HG03139 (cell line): ENCODE results near the gene LRRC4.

Experiments used
- ATAC-seq: cut with Tn5 transposase; IDR thresholded peaks from one replicate; pipeline ENCODE4 v1.9.1; 2021; ENCODE audit not compliant: unreplicated experiment

Gene LRRC4

DNA sequence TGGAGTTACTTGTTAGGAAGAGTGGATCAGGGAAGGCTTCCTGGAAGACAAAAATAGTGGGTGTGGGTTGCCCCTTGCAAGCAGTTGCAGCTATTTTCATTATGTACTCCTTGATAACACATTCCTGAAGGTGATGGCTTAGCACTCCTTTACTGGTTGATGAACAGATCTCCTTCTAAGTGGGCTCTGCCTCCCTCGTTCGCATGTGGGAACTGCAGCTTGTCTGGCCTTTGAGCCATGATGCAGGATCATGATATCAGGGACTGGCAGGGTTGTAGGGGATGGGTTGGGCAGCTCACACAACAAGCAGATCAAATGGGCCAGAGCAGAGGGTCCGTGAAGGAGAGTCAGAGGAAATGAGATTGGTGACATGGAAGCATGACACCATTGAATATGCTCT lies 28.8 kb upstream of the LRRC4 start:
- no peak for ATAC-seq

DNA sequence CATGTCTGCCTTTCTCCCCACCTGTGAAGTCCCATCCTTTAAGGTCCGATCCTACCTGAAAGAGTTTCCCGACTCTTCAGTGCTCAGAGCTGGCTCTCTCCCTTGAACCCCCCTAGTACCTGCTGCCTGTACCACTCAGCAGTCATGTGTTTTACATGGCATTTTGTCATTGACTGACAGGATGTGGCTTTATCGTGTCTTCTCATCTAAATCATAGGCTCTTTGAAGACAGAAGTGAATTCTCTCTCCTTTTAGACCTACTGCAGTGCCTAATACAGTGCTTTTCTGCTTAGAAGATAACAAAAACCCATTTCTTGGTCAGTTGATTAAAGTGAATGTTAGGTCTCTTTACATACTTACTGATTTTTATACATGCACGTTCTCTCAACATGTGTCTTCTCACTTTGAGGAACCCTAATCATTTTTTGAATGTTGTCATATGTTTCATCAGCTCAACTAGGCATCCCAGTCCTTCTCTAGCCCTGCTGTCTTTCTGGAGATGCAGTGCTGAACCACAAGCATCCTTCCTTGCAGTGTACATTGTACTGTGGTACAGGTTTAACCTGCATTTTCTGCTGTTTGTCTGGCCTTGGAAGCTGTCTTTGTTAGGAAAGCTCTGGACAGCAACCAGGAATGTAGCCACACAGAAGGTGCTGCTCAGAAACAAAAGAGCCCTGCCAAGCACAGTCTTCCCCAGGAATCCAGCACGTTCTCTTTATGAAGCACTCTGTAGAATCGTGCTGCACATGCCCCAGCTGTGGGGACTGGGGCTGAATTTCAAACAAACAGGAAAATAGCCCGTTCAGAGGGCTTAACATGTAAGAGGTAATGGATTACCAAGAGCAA lies 28.1 kb upstream of the LRRC4 start:
- no peak for ATAC-seq

DNA sequence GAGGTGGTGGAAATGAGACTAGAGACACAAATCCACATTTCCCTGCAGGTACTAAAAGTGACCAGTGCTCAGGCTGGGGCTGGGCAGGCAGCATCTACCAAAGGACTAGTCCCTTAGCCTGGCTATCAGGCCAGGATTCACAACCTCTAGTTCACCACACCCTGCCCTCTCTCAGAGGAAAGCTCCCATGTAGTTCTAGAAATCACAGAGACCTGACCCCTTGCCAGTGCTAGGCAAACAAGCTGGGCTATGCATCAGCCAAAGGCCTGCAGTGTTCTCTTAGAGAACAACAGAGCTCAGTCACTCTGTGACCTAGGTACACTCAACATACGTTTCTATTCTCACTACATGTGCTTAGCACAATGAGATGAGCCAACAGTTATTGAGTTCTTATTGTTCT lies 26.7 kb upstream of the LRRC4 start:
- ATAC-seq = no peak

DNA sequence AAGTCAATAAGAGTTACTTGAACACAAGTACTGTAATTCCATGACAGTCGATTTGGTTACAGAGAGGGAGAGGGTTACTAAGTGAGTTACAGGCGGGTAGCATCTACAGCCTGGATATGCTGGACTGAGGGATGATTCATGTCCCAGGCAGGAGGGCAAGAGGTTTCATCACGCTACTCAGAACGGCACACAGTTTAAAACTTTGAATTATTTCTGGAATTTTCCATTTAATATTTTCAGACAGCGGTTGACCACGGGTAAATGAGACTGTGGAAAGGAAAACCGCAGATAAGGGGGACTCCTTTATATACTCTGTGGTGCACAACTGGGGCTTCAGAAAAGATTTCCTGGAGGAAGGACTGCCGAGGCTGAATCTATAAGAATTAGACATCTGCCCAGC lies 25.7 kb upstream of the LRRC4 start:
- ATAC-seq = no peak

DNA sequence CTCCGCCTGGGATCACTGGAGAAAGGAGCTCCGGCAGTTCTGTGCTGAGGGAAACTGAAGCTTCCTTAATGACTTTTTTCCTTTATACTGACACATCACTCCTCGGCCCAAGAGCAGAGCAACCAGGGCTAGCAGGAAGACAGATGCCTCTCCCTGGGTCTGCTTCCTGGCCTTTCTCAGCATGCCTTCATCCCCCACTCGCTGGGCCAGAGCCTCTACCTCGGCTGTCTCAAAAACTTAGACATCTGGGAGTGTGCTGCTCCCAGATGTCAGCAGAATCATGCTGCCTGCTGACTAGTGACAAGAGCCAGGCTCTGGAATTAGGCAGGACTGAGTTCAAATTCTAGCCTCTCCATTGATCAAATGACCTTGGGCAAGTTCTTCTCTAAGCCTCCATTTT lies 24.4 kb upstream of the LRRC4 start:
- no peak for ATAC-seq

DNA sequence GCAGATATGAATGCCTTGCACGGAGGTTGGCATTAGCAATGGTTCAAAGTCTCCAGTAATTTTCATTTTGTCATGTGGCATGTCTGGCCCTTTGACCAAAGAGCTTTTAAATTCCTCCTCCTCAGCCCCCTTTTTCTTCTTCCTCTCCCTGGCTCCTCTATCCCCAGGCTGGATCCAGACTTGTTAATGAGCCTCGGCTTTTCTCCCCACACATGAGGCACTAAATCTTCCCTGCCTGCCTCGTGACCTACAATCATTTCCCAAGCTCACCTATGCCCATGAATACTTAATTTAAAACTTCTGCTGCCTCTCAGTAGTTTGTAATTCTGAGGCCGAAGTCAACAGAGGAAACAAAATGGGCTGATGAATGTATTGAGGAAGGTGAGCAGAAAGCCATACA lies 23.3 kb upstream of the LRRC4 start:
- ATAC-seq = no peak

DNA sequence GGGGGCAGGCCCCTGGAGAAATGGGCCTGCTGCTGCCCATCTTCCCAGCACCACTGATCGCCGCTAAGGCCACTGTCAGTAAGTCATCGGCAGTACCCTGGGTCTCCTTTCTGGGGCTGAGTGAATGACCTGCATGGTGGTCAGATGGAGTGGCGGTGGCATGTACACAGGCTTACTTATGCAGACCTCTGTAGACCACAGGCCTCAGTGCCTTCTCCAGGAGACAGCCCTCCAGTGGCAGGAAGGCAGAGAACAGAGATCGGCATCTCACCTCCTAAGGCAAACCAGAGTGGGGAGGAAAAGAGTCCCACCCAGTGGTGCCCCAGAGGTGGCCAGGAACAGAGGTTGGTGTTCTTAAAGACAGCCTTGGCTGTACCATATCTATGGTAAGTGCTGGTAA lies 22.8 kb upstream of the LRRC4 start:
- ATAC-seq = no peak

DNA sequence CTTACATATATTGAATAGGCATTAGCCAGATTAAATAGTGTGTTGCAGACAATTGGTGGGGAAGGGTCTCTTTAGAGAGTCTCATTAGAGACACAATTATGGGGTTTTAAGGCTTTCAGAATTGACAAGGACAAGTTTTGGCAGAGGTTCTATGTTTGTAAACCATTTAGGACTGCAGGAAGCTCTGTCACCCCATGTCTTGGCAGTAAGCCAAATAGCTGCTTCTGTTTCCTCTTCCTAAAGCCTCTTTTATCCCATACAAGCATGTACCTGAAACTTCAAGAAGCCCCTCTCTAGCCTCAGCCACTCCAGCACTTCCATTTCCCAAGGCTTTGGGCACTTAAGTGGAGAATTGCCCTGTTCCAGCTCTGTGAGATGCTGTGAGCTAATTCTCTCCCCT lies 21.8 kb upstream of the LRRC4 start:
- ATAC-seq = no peak

DNA sequence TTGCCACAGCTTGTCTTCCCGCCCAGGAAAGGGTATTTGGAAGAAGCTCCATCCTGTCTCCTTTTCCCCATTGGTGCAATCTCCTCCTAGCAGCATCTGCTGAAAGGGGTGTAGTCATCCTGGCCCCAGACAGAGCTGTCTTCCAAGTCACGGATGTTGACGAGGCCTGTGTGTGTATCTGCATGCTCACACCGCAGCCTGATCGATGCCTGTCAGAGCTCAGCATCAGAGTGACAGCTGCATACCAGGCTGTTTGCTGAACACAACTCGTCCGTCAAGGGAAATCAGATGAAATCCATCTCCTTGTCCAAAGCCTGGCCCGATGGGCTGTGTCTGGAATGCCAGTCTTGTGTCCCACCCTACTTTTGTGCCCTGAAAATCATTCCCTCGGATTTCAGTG lies 21.2 kb upstream of the LRRC4 start:
- ATAC-seq = no peak

DNA sequence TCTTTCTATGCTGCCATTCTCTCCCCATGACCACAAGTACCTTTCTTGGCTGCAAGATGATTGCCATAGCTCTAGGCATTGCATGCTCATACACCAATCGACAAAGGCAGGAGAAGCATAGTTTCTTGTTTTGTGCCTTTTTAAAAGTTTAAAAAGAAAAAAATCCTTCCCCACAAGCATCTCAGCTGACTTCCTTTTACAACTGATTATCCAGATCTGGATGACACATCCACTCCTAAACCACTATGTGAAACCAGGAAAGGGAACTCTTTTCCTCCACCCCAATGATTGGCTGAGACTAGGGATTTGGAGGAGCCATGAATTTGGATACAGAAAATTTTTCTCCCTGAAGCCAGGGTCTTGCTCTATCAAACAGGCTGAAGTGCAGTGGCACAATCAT lies 14.5 kb upstream of the LRRC4 start:
- ATAC-seq = no peak

DNA sequence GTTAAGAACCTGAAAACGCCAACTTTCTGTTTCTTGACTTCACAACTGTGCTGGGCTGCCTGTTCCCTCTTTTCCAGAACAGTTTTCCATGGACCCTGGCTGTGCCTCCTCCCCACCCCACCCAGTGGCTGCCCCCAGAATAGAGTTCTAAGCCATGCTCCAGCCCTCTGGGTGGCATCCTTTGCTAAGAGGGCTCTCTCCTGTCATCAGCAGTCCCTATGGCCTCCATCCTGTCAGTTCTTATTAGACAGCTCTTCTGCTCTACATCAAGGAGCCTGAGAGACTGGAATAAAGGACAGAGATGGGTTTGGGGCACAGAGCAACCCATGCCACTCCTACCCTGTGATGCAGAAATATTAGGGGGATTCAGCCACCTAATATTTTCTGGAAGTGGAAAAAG lies 13.9 kb upstream of the LRRC4 start:
- ATAC-seq = no peak

DNA sequence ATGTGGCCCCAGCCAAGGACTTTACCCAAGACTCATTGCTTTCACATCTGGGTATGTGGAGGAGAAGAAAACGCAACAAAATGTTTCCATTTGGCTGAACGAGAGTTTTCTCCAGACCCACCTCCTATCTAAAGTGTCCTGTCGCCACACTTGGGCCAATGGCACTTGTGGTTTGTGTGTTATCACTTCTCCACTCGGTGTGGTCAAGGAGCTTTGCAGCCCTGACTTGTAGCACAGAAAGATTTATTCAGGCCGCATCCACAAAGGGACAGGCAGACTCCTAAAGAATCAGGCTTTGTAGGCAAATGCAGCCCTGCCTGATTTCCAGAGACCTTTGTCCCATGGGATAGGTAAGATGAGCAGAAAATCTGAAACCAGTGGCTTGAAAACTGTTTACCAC lies 12.8 kb upstream of the LRRC4 start:
- no peak for ATAC-seq

DNA sequence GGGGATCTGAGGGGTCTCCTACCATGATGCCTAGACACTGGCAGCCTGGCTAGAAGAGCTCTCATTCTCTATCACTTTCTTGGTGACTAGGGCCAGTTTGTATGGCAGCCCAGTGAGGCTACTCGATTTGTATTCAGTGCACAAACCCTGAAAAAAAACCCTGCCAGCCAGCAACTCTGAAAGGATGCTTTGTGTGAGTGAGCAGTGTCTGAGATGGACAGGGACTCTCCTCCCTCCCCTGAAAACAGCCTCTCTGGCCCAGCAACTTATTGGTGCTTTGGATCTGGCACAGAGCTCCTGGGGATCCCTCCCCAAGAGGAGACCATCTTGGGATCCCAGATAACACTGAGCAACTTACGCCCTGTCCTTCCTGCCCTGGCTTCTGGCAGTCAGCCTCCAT lies 10.8 kb upstream of the LRRC4 start:
- ATAC-seq = no peak

DNA sequence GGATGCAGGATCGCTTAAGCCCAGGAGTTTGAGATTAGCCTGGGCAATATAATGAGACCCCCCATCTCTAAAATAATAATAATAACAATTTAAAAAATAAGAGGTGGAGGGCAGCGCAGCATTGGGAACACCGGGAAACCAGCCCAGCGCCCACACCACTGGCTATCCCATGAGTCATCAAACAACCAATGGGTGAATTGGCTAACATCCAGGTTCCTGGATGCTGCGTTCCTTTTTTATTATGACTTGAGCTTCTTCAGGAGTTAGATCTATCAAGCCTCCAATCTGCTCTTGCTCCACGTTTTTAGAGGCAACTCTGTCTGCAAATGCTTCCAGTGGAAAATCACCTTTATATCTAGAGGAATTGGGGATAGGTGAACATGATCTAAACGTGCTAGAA lies 10.0 kb upstream of the LRRC4 start:
- ATAC-seq = no peak

DNA sequence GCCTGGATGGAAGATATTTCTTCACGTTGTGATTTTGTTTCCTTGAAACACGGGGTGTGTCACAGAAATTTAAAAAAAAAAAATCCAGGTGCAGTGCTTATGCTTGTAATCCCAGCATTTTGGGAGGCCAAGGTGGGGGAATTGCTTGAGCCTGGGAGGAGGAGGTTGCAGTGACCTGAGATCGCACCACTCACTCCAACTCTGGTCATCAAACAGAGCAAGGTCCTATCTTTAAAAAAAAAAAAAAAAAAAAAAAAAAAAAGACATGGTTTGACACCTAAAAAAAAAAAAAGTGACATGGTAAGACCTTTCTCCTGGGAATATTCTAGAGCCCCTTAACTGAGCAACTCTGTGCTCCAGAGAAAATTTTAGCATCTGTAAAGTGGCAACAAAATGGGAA lies 9.0 kb upstream of the LRRC4 start:
- no peak for ATAC-seq

DNA sequence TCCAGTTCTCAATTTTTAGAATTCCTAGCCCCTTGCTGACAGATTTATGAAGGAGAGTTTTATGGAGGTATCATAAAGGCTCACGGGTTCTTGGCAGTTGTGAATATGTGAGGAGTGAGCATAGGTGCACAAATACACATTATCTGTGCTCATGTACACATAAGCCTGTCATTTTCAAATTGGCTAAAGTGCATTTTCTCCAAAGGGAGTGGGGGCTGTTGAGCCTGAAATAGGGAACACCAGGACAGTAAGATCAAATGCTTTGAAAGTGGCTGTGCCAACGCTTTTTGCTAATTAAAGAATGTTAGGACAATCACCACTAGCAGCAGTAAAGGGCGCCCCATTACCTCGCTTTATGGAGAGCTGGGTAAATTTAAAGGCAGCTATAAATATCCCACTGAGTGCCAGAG lies 8.3 kb upstream of the LRRC4 start:
- ATAC-seq = no peak

DNA sequence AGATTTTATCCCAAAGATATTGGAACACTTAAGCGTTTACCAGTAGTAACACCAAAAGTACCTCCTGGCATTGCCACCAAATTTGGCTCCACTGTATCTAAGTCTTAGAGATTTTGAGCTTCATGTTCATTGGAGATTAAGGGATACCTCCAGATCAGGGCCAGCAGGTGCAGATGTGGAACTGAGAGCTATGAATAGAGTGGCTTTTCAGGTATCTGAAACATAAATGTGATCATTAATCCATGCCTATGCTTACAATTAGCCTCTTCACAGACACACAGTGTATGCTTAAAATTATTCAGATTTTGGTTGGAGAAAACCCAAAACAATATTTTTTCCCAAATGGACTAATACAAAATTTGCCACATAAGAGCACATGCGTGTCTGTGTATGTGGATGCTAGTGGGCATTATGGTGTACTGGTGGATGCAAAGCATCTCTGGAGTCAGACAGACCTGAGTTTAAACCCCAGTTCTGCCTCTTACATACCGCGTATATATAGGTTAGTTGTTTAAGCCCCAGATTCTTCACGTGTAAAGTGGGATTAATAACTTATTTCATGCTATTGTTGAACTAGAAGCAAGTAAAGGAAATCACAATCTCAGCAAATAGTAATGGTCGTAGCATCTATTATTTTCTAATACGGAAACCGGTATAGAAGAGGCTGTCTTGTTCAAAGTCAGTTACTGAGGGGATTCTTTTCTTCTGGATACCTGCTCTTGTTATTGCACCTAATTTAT lies 6.8 kb upstream of the LRRC4 start:
- ATAC-seq = no peak

DNA sequence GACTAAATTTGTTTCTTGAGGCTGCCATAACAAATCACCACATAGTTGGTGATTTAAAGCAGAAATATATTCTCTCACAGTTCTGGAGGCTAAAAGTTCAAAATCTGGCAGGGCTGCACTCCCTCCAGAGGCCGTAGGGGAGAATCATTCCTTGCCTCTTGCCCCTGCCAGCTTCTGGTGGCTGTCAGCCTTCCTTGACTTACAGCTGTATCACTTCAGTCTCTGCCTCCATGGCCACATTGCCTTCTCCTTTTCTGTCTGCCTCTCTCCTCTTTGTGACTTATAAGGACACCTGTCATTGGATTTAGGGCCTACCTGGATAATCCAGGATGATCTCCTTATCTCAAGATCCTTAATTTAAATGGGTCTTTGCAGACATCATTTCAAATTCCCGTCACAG lies 5.8 kb upstream of the LRRC4 start:
- no peak for ATAC-seq

DNA sequence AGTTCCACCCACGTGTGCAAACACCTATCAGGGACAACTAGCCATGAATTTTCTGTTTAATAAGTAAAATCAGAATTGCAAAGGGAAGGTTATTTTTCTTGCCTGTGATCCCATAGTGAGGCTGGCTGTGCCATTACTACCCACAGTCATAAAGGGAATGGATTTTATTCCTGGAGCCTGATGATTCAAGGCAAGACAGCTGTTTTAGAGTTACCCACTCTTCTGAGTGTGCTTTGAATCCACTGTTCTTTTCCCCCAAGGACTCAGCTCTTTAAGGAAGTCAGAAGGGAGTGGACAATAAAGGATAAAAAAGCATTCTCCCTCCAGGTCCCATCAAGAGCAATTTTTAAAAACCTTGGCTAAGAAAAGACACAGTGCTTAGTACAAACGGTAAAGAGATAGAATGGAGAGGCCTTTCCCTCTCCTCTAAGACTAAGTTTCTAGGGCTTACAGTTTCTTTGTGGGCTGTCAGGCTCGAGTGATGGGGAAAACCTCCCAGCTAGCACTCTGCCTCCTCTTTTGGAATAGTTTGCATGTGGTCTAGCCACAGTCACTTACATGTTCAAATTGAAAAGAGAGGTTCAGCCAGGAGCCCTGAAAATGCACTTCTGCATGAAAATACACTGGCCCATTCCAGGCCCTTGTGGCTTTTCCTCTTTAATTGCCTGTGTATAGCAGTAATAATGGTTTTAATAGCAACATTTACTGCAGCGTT lies 5.1 kb upstream of the LRRC4 start:
- ATAC-seq = no peak

DNA sequence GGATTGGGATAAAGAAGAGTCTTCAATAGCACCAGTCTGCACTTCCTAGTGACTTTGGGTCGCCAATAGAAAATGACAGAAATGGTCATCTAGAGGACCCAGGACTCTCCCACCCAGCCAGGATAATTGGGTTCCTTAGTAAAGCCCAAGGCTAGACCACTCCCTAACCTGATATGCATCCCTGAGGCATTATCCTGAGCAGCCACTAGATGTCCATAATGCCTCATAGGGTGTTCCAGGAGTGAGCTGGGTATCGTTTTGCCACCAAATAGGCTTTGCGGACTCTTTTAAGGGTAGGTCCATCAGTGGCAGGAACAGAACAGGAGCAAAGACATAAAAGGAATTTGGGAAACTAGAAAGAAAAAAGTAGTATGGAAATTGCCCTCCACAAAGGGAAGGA lies 4.5 kb upstream of the LRRC4 start:
- ATAC-seq = no peak

DNA sequence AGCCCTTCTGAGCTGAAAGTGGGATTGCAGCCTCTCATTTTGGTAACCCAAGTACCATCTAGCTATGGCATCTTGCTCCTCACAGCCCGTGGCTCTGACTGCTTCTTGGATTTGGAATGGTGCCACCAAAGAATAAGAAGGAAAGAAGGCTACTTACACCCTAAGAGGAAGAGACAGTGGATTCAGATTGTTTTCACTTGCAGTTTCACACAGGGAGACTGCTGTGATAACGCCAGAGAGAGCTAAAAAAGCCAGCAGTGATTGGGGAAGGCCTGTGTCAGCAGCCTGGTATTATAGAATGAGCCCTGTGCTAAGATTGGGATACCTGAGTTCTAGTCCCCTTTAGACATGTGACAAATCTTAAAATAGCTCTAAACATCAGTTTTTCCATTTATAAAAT lies 3.6 kb upstream of the LRRC4 start:
- no peak for ATAC-seq

DNA sequence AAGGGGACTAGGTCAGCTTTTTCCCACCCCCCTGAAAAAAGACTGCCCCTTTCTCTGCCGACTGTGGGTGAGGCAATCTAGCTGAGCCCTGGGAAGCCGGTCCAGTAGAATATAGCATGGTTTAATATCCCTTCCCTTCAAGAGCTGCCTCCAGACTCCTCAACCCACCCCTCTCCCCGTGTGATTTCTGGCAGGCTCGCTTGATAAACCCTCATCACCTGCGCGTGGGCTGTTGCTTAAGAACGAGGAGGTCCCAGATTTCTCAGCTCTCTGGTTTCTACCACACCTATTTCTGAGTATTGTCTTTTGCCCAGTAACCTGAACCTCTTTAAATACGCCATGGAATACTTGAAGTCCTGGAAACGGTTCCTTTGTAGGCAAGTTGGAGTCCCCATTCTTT lies 2.0 kb upstream of the LRRC4 start:
- ATAC-seq = no peak
